ENCODE measurements around the gene NGLY1.

The NGLY1 gene

GRCh38 chr3:25679166-25679565 lies 104.1 kb downstream of the NGLY1 start:
- TF ChIP-seq CREB1 (IDR thresholded peaks at IDR 0.05; ENCODE audit: low read depth): no peak
- no peak for TF ChIP-seq EGR1 (IDR thresholded peaks at IDR 0.05)

GRCh38 chr3:25678581-25678980 lies 104.7 kb downstream of the NGLY1 start:
- no peak for TF ChIP-seq EGR1 (IDR thresholded peaks at IDR 0.05)
- TF ChIP-seq FOXM1 (IDR thresholded peaks at IDR 0.05; ENCODE audit: borderline replicate concordance, low read depth): no peak
- no peak for TF ChIP-seq REST (IDR thresholded peaks at IDR 0.05; ENCODE audit: low read depth)
- TF ChIP-seq TAF1 (IDR thresholded peaks at IDR 0.05; ENCODE audit: low read depth): no peak
- no peak for TF ChIP-seq YY1 (IDR thresholded peaks at IDR 0.05; ENCODE audit: low read depth)
- TF ChIP-seq CEBPB (IDR thresholded peaks at IDR 0.05): no peak
- TF ChIP-seq TCF12 (IDR thresholded peaks at IDR 0.05; ENCODE audit: low read depth): no peak
- TF ChIP-seq EP300 (IDR thresholded peaks at IDR 0.05; ENCODE audit: borderline replicate concordance): no peak
- no peak for TF ChIP-seq CREB1 (IDR thresholded peaks at IDR 0.05; ENCODE audit: low read depth)
- TF ChIP-seq ZBTB7A (IDR thresholded peaks at IDR 0.05; ENCODE audit: low read depth): no peak
- TF ChIP-seq NFIC (IDR thresholded peaks at IDR 0.05): no peak
- no peak for TF ChIP-seq TEAD4 (IDR thresholded peaks at IDR 0.05)
- no peak for TF ChIP-seq RAD21 (IDR thresholded peaks at IDR 0.05; ENCODE audit: low read depth)
- no peak for TF ChIP-seq USF1 (IDR thresholded peaks at IDR 0.05)

GRCh38 chr3:25677121-25677520 lies 106.1 kb downstream of the NGLY1 start:
- TF ChIP-seq NFIC (IDR thresholded peaks at IDR 0.05) (no peak), CEBPB (IDR thresholded peaks at IDR 0.05) (no peak), RAD21 (IDR thresholded peaks at IDR 0.05; ENCODE audit: low read depth) (no peak), ZBTB7A (IDR thresholded peaks at IDR 0.05; ENCODE audit: low read depth) (no peak), YY1 (IDR thresholded peaks at IDR 0.05; ENCODE audit: low read depth) (no peak), MAX (IDR thresholded peaks at IDR 0.05) (no peak), TEAD4 (IDR thresholded peaks at IDR 0.05) (no peak), USF1 (IDR thresholded peaks at IDR 0.05) (no peak), EP300 (IDR thresholded peaks at IDR 0.05; ENCODE audit: borderline replicate concordance) (no peak), TCF12 (IDR thresholded peaks at IDR 0.05; ENCODE audit: low read depth) (no peak), FOXM1 (IDR thresholded peaks at IDR 0.05; ENCODE audit: borderline replicate concordance, low read depth) (no peak), REST (IDR thresholded peaks at IDR 0.05; ENCODE audit: low read depth) (no peak), CREB1 (IDR thresholded peaks at IDR 0.05; ENCODE audit: low read depth) (no peak), TAF1 (IDR thresholded peaks at IDR 0.05; ENCODE audit: low read depth) (no peak), EGR1 (IDR thresholded peaks at IDR 0.05) (no peak)

GRCh38 chr3:25674670-25675069 lies 108.6 kb downstream of the NGLY1 start:
- TF ChIP-seq TEAD4 (IDR thresholded peaks at IDR 0.05): no peak
- TF ChIP-seq EGR1 (IDR thresholded peaks at IDR 0.05): no peak
- TF ChIP-seq CEBPB (IDR thresholded peaks at IDR 0.05): no peak
- TF ChIP-seq NFIC (IDR thresholded peaks at IDR 0.05): no peak
- no peak for TF ChIP-seq FOXM1 (IDR thresholded peaks at IDR 0.05; ENCODE audit: borderline replicate concordance, low read depth)

GRCh38 chr3:25673738-25674298 lies 109.4 kb downstream of the NGLY1 start:
- TF ChIP-seq MAX (IDR thresholded peaks at IDR 0.05) (no peak), USF1 (IDR thresholded peaks at IDR 0.05) (no peak), ZBTB7A (IDR thresholded peaks at IDR 0.05; ENCODE audit: low read depth) (no peak), EP300 (IDR thresholded peaks at IDR 0.05; ENCODE audit: borderline replicate concordance) (no peak), REST (IDR thresholded peaks at IDR 0.05; ENCODE audit: low read depth) (no peak), RAD21 (IDR thresholded peaks at IDR 0.05; ENCODE audit: low read depth) (no peak), EGR1 (IDR thresholded peaks at IDR 0.05) (no peak), TCF12 (IDR thresholded peaks at IDR 0.05; ENCODE audit: low read depth) (no peak), NFIC (IDR thresholded peaks at IDR 0.05) (no peak), CREB1 (IDR thresholded peaks at IDR 0.05; ENCODE audit: low read depth) (no peak), CEBPB (IDR thresholded peaks at IDR 0.05) (no peak), TAF1 (IDR thresholded peaks at IDR 0.05; ENCODE audit: low read depth) (no peak), FOXM1 (IDR thresholded peaks at IDR 0.05; ENCODE audit: borderline replicate concordance, low read depth) (no peak), TEAD4 (IDR thresholded peaks at IDR 0.05) (no peak), YY1 (IDR thresholded peaks at IDR 0.05; ENCODE audit: low read depth) (no peak)

Measured in Ishikawa (cell line).